Endometrial microvascular endothelial cells (primary cell): ENCODE data around the gene CASR. TPM values are rescaled to one million over a fixed set of nuclear protein-coding genes. Genes with fewer than 3 reads are reported as not detected.

ENCODE experiments used
- in situ Hi-C: cut with HindIII; loops from 2 replicates; pipeline ENCODE4 v1.10.0; 2017; ENCODE audit warnings: low sequenced_read_pairs, low pct_unique_long_range_greater_than_20kb; ENCODE audit errors: inconsistent ontology term
- total RNA-seq: library from RNA; depleted of rRNA; stranded (reverse); fragments of >200 nt; gene quantifications from one replicate; pipeline ENCODE4 v1.2.3, GENCODE V29; 2015; ENCODE audit errors: inconsistent ontology term

CASR gene
- total RNA-seq, 1 donor from 2014 or later, result not detected

DNA sequence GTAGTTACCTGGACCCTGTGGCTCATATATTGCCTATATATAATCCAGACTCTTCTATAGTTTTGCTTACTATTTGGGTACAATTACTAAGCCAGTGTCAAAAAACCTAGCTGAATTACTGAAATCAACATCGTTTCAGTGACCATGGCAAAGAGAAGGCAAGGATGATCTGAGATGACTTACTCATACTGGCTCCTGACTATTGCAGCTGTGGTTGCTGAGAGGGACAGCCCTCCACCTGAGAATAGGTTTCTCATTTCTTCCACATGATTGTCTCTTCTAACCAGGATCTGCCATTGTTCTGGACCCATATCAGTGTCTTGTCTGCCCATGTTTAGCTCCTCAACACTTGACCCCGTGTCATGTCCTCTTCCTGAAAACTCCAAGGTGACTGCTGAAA lies 30.2 kb downstream of the CASR start:
- in situ Hi-C loops, result no loop called here

DNA sequence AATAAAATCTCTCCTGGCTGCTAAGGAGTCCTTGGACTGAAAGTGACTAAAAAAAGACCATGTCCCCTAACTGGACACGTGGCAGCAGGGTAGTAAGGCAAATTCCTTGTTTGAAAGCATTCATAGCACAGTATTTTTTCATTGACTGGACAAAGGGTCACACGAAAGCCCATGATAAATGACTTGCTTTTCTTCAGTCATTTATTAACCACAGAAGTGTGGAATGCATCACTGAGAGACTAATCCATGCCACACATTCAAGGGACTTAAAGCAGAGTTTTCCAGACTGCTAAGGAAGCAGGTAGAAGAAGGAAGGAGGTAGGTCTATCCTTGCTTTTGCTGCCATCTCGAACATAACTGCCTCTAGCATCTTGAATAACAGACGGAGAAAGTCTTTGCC lies 31.2 kb downstream of the CASR start:
- in situ Hi-C loops, result no loop called here

DNA sequence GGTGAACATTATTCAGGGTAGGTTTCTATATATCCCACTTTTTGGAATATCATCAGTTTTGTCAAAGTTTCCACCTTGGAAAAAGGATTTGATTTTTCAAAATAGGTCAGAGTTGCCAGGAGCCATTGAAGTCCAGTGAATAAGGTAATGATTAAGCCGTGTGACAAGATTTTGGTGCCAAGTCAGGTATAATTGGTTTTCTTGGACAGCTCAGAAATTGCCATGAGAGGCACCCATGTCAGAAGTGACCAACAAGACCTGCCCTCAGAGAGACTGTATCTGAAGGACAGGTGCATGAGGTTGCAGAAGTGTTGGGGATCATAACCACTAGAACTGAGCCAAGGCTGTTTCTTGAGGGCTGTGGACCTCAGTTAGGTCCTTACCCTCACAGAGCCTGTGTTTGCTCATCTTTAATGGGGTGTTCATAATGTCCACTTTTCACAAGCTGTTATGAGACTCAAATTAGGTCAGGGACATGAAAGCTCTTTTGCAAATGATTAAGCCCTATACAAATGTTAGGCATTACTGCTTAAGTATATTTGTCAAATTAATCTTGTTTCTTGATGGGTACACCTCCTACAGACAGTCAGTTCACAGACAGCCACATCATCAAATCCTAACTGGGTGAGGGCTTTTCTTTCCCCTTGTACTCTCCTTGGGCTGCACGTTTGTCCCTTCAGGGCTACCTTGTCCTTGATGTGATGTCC lies 32.3 kb downstream of the CASR start:
- in situ Hi-C loops, result no loop called here

DNA sequence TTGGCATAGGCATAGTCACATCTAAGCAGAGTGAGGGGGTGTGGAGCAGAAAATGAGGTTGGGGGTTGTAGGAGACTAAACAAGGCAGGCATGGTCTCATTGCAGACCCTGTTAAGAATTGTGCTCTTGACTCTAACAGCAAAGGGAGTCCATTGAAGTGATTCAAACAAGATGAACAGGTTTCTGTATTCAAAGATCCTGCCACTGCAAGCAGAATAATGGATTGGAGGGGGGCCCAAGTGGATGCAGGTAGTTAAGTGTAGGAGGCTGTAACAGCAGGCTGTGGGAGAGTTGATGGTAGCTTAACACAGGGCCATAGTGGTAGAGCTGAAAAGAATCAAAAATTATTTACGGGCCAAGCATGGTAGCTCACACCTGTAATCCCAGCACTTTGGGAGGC lies 34.4 kb downstream of the CASR start:
- in situ Hi-C loops, result no loop called here

DNA sequence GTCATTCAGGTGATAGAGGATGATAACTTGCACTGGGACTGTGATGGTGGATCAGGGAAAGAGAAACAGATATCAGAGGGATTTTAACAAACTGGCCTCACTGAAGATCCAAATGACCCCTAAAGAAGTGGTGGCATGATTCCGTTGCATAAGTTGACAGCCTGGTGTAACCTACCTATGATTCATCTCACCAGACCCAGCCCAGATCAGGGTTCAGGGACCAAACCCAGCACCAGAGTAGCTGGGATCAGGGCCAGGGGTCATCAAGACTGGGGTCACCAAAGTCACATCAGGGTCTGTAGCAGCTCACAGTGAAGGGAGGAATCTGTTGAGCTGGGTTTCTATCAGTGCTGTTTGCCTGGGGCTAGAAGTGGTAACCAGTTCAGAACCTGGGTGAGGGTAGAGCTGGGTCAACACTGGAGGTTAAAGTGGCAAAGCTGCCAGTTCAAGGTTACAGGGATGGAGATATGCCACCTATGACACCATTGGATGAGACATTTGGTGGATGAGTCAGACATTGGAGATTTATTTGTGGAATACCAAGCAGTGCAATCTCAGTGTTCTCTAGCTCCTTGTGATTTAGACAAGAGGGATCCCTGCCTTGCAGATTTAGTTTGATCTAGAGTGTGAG lies 35.9 kb downstream of the CASR start:
- in situ Hi-C loops, result no loop called here

DNA sequence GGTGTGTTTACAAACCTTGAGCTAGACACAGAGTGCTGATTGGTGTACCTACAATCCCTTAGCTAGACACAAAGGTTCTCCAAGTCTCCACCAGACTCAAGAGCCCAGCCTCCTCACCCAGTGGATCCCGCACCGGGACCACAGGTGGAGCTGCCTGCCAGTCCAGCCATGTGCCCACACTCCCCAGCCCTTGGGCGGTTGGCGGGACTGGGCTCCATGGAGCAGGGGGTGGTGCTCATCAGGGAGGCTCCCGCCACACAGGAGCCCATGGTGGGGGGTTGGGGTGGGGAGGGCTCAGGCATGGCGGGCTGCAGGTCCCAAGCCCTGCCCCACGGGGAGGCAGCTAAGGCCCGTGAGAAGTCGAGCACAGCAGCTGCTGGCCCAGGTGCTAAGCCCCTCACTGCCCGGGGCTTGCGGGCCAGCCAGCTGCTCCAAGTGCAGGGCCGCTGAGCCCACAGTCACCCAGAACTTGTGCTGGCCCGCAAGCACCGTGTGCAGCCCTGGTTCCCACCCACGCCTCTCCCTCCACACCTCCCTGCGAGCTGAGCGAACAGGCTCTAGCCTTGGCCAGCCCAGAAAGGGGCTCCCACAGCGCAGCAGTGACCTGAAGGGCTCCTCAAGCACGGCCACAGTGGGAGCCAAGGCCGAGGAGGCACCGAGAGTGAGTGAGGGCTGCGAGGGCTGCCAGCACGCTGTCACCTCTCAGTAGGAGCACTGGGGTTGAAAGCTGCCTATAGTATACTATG lies 43.7 kb downstream of the CASR start:
- in situ Hi-C loops, result no loop called here

DNA sequence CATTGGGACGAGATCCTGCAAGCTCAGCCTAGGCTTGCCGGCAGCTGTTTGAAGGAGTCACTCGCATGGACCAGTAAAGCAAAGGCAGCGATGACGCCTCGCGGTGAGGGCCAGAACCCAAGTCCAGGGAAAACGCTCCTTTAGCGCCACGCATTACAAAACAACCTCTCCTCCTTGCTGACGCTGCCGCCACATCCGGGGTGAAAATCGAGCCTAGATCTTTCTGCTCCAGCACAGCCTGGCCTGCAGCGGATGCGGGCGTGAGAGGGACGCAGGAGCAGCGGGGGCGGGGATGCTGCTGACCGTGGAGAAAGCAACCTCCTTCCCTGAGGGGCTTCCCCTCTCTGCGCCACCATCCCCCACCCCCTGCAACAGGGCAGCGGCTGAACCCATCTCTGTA lies 46.7 kb downstream of the CASR start:
- in situ Hi-C loops, result no loop called here

DNA sequence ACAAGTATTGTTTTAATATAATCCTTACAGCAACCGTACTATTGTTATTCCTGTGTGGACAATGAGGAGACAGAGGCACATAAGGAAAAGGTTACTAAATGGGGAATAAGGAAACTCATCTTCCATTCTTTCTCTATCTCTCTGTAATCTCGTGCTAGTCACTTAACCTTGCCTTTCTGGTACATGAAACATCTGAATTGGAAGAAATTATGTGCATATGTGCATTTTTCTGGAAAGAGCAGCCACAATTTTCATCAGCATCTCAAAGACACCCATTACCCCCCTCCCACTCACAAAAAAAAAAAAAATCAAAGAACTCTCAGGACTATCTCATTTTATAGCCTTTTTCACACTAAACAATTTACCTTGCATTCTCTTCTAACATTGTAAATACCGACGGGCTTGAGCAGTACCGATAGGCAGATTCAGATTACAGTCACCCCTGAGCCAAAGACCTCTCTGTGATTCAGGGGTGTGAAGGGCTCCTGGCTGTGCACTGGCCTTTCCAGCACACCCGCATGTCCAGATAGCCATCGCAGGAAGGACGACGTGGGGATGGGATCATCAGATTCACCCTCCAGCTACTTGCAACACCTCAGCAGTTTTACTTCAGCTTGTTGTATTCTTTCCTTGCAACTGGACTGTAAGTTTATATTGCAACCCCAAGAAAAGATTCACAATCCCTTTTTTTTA lies 48.1 kb downstream of the CASR start:
- in situ Hi-C loops, result no loop called here

DNA sequence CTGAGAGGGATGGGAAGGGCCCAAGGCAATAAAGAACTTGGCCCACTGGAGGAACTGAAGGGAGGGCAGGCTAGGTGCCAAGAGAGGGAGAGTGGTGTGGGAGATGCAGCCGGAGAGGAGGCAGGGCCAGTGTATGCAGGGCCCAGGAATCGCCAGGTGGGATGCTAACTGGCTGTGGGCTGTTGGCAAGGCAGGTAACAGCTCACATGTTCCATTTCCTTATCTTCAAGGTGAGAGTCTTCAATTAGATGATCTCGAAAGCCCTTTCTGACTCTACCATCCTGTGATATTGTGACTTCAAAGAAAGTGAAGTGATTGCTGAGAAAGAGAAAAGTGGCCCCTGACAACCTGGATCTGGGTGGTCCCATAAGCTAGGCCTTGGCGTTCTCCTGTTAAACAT lies 49.0 kb downstream of the CASR start:
- in situ Hi-C loops, result no loop called here

DNA sequence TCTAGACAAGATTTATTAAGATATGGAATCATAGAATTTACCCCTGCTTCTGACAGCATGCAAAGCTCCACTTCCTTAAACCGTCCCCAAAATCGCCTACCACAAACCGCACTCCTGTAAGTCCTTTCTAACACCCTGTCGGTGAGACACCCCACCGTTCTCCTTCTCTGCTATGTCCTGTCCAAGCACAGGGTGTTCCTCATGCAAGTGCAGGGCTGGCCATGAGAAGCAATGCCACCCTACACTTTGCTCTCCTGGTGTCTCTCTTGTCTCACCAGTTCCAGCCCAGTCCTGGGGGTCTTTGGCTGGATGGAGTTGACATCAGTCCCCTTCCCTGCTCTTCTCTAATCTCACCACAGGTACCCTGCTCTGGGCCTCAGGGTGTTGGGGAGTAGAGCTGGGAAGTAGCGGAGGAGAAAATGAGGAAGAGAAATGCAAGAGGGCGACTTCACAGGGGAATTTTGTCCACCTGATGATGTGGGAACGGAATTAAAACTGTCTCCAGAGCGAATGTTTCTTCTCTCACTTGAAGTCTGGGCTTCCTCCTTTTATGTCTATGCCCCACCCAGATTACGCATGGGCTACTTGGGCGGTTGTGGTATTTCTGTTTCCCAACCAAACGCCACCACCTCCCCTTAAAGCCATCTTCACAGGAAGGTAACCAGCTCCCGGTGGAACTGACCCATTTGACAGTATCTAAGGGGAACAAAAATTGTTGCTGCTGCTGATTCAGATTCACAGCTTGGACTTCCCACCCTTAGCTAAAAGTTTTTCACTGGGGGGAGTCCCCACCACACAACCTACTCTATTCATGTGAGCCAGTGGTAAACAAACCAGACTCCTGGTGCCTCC lies 49.9 kb downstream of the CASR start:
- in situ Hi-C loops, result no loop called here

DNA sequence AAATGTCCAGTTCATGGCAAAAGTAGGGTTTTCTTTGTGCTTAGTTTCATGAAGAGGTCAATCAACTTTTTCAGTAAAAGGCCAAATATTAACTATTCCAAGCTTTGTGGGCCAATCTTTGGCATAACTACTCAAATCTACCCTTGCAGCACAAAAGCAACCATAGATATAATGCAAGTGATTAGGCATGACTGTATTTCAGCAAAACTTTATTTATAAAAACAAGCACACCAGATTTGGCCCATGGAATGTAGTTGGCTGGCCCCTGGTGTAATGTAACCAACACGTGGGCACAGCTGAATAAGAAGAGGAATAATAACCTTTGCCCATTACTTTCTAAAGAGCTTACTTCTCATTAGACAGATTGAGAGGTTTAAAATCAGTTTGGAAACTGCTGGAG lies 50.6 kb downstream of the CASR start:
- in situ Hi-C loops, result no loop called here

DNA sequence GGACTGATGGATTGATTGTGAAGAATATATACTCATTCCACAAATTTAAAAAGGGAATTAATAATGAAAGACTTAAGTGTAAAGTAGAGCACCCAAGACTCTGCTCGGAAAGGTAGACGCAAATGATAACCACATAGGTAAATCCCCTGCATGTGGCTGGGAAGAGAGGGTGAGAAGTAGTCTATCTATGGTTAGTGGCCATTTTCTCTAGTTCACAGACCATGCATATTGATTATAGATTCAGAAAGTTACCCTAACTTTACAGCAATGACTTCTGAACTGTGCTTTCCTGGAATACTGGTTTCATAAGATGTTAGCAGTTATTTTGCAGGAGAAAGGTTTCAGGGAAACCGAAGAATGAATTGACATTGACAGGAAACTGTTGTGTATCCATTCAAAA lies 51.7 kb downstream of the CASR start:
- in situ Hi-C loops, result no loop called here

DNA sequence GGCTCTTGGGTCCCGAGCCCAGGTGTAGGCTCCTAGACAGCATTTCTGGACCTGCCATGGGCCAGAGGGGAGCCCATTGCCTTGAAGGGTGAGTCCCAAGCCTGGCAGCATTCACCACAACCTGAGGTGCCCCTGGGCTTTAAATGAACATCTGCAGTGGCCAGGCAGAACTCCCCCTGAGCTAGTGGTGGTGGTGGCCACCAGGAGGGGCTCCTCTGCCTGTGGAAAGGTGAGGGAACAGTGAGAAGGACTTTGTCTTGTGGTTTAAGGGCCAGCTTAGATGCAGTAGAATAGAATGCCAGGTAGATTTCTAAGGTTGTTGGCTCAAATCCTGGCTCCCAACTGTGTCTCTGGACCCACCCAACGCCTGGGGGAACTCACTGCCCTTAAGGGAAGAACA lies 55.6 kb downstream of the CASR start:
- in situ Hi-C loops, result no loop called here

DNA sequence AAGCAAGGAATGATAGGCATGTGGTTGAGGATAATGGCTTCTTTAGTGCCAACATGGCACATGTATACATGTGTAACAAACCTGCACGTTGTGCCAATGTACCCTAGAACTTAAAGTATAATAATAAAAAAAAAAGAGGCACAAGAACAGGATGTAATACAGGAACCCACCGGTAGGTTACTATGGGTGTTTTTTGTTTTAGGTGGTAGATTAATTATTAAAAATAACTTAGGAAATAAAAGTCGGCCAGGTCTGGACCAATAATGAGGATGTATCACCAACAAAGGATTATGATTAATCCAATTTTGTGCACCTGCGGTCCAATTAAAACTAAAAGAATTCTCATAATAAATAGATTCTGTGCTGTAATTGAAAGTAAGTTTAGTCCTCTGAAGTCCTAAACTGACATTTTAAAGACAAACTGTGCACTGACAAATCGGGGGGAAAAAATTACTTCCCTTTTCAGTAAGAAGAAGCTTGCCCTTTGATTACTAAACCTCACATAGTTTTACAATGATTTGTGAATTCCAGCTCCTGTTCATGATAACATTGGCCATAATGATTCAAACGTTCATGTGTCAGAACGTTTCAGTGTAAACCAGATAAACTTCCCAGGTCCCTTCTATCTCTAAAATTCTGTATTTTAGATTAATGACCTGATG lies 62.2 kb downstream of the CASR start:
- in situ Hi-C loops, result no loop called here

DNA sequence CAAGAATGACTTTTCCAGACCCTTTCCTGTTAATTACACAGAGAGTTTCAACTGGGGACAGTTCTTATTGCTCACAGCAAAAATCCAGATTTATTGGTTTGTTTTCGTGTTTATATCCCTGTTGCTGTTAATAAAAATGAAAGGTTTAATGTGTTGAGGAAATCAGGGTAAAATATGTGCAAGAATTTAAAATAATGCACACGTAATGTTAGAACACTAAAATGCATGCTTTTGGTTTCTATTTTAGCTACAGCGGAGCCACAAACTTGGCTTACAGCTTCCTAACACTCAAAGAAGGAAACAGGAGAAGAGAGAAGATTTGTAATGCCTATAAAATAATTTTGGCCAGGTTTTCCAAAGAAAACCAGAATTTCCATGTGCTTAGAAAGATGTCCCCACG lies 62.7 kb downstream of the CASR start:
- in situ Hi-C loops, result no loop called here

DNA sequence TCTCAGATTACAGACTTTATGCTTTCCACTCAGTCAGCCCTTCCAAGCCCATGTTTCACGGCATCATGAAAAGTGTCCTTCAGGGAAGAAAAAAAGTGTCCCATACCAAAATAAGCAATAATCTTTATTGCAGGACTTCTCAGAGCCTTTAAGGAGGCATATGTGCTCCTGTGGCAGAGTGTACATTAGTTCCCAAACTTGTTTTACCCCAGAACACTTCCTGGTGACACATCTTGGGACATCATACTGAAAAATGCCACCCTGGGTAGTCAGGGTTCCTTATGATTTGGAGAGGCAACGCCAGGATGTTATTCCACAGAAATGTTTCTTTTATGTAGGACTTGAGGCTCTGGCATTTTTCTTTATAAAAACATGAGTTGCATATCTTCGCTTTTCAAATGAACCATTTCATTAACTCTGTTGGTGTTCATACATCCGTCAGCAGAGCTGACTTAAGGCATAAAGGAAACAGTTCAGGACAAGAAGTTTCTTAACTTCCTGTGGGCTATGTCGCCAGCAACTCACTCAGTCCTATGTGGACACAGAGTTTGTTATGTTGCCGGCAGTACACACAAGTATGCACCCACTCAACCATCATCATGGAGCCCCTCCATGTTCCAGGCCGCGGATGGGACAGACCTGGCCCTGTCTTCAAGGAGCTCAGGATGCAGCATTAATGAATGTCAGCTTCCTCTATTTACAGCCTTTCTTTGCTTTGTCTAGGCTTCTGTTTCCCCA lies 63.8 kb downstream of the CASR start:
- in situ Hi-C loops, result no loop called here

DNA sequence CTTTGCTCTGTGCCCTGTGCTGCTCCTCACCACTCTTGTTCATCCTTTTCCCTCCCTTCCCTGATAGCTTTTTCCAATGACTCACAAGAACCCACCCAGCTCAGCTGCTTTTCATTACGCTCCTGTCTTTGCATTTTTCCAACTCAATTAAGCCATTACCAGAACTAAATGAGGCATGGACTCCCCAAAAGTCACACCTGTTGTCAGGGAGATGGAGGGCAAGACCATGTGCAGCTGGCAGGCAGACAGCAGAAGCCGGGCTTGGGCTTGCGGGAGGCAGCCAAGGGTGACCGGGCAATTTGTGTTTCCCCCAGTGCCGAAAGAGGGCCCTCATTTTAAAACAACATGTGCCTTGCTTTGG lies 64.3 kb downstream of the CASR start:
- in situ Hi-C loops, result no loop called here

DNA sequence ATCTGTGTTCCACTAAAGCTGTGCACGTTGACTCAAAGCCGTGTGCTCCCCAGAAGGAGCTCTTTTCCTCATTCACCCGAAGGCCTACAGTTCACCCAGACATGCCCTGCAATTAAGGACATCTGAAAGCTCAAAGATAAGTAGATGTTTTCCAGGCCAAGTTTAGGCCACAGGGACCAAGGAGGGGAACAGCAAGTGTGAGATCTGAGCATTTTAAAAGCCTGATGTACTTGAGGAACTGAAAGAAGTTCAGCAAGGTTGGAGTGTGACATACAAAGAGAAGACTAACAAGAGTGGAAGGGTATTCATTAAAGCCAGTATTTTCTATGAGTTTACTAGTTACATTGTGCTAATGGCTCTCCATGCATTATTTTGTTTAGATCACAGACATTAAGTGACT lies 68.0 kb downstream of the CASR start:
- in situ Hi-C loops, result no loop called here
